H9 (cell line): ENCODE data around the gene ACACB. TPM values are rescaled to one million over a fixed set of nuclear protein-coding genes. Genes with fewer than 3 reads are reported as not detected.

Experiments used
- DNase-seq: peaks from one replicate; pipeline ENCODE4 v3.0.0-alpha.2; 2017
- H2AFZ ChIP-seq: one replicate; pipeline ENCODE4 v1.6.1; 2013; ENCODE audit warnings: mild to moderate bottlenecking, low read length, control low read depth, moderate library complexity
- H2AK5ac ChIP-seq: 2 replicates; pipeline ENCODE4 v1.6.1; 2013; ENCODE audit warnings: low read length, control low read depth, mixed read lengths; ENCODE audit not compliant: insufficient read length
- H2BK120ac ChIP-seq: one replicate; pipeline ENCODE4 v1.6.1; 2013; ENCODE audit warnings: low read depth, mild to moderate bottlenecking, low read length, control low read depth, inconsistent platforms; ENCODE audit not compliant: poor library complexity, severe bottlenecking
- H2BK12ac ChIP-seq: 2 replicates; pipeline ENCODE4 v1.6.1; 2013; ENCODE audit warnings: low read length, control low read depth, mixed read lengths, low read depth; ENCODE audit not compliant: insufficient read length
- H2BK15ac ChIP-seq: 2 replicates; pipeline ENCODE4 v1.6.1; 2013; ENCODE audit warnings: low read depth, low read length, control low read depth
- H2BK20ac ChIP-seq: one replicate; pipeline ENCODE4 v1.6.1; 2013; ENCODE audit warnings: low read depth, mild to moderate bottlenecking, low read length, control low read depth, inconsistent platforms; ENCODE audit not compliant: poor library complexity, severe bottlenecking
- H2BK5ac ChIP-seq: 2 replicates; pipeline ENCODE4 v1.6.1; 2013; ENCODE audit warnings: low read length, control low read depth, mixed read lengths; ENCODE audit not compliant: insufficient read length
- H3K14ac ChIP-seq: 2 replicates; pipeline ENCODE4 v1.6.1; 2013; ENCODE audit warnings: low read length, control low read depth; ENCODE audit not compliant: insufficient read depth
- H3K18ac ChIP-seq: 2 replicates; pipeline ENCODE4 v1.6.1; 2013; ENCODE audit warnings: low read depth, mild to moderate bottlenecking, mixed read lengths, low read length, control low read depth; ENCODE audit not compliant: insufficient read length
- H3K23ac ChIP-seq: 2 replicates; pipeline ENCODE4 v1.6.1; 2013; ENCODE audit warnings: low read length, control low read depth, mixed read lengths, low read depth; ENCODE audit not compliant: insufficient read length
- H3K23me2 ChIP-seq: 2 replicates; pipeline ENCODE4 v1.6.1; 2013; ENCODE audit warnings: low read depth, mild to moderate bottlenecking, mixed read lengths, low read length, control low read depth; ENCODE audit not compliant: insufficient read length, poor library complexity, severe bottlenecking
- H3K27ac ChIP-seq: 2 replicates; pipeline ENCODE4 v1.5.1; 2013; ENCODE audit warnings: low read length, control low read depth, mixed read lengths, low read depth; ENCODE audit not compliant: insufficient read length
- H3K27me3 ChIP-seq: 2 replicates; pipeline ENCODE4 v1.6.1; 2013; ENCODE audit warnings: low read length, control low read depth, inconsistent platforms; ENCODE audit not compliant: insufficient read depth
- H3K4ac ChIP-seq: 2 replicates; pipeline ENCODE4 v1.6.1; 2013; ENCODE audit warnings: low read depth, mild to moderate bottlenecking, control low read depth, inconsistent platforms, low read length, moderate library complexity
- H3K4me1 ChIP-seq: 2 replicates; pipeline ENCODE4 v1.6.1; 2013; ENCODE audit warnings: low read length, control low read depth, inconsistent platforms; ENCODE audit not compliant: insufficient read depth
- H3K4me2 ChIP-seq: 2 replicates; pipeline ENCODE4 v1.6.1; 2013; ENCODE audit warnings: low read length, control low read depth, mixed read lengths; ENCODE audit not compliant: insufficient read length, insufficient read depth
- H3K56ac ChIP-seq: 2 replicates; pipeline ENCODE4 v1.6.1; 2013; ENCODE audit warnings: low read depth, mild to moderate bottlenecking, mixed read lengths, low read length, control low read depth; ENCODE audit not compliant: insufficient read length
- H3K79me1 ChIP-seq: 2 replicates; pipeline ENCODE4 v1.6.1; 2013; ENCODE audit warnings: low read depth, mild to moderate bottlenecking, moderate library complexity, low read length, control low read depth, inconsistent platforms; ENCODE audit not compliant: insufficient read depth, poor library complexity, severe bottlenecking
- H3K79me2 ChIP-seq: 2 replicates; pipeline ENCODE4 v1.6.1; 2013; ENCODE audit warnings: low read length, control low read depth, inconsistent platforms; ENCODE audit not compliant: insufficient read depth
- H3K9ac ChIP-seq: 2 replicates; pipeline ENCODE4 v1.6.1; 2013; ENCODE audit warnings: low read length, control low read depth, mixed read lengths; ENCODE audit not compliant: insufficient read length; ENCODE audit errors: extremely low read depth
- H3K9me3 ChIP-seq: one replicate; pipeline ENCODE4 v1.6.1; 2013; ENCODE audit warnings: low read depth, low read length, inconsistent platforms; ENCODE audit not compliant: control insufficient read depth
- H3T11ph ChIP-seq: one replicate; pipeline ENCODE4 v1.6.1; 2013; ENCODE audit warnings: mild to moderate bottlenecking, low read length, control low read depth, inconsistent platforms
- H4K20me1 ChIP-seq: one replicate; pipeline ENCODE4 v1.6.1; 2013; ENCODE audit not compliant: control insufficient read depth, insufficient read length, insufficient read depth
- H4K5ac ChIP-seq: 2 replicates; pipeline ENCODE4 v1.6.1; 2013; ENCODE audit warnings: low read depth, mild to moderate bottlenecking, mixed read lengths, low read length, control low read depth; ENCODE audit not compliant: insufficient read length
- H4K8ac ChIP-seq: replicated peaks from 2 replicates; pipeline ENCODE4 v1.6.1; 2013; ENCODE audit warnings: low read length, control low read depth, mixed read lengths, low read depth; ENCODE audit not compliant: insufficient read length
- H4K91ac ChIP-seq: 2 replicates; pipeline ENCODE4 v1.6.1; 2013; ENCODE audit warnings: low read depth, mild to moderate bottlenecking, moderate library complexity, mixed read lengths, low read length, control low read depth; ENCODE audit not compliant: insufficient read length
- H3K27ac Mint-ChIP-seq, 3 experiments: 2 replicates in 2 of 3; 3 replicates in 1 of 3; pipeline ENCODE4 v1.8.0; 2020 to 2021; ENCODE audit warnings: mixed read lengths in 3 of 3, mild to moderate bottlenecking in 1 of 3, moderate library complexity in 1 of 3
- H3K27me3 Mint-ChIP-seq: 2 replicates; pipeline ENCODE4 v1.8.0; 2021; ENCODE audit warnings: low read depth, mild to moderate bottlenecking, moderate library complexity, mixed read lengths
- H3K36me3 Mint-ChIP-seq, 3 experiments: 2 replicates in 2 of 3; 3 replicates in 1 of 3; pipeline ENCODE4 v1.8.0; 2020 to 2021; ENCODE audit warnings: low read depth in 3 of 3, mixed read lengths in 3 of 3; ENCODE audit not compliant: insufficient read depth in 1 of 3
- H3K4me1 Mint-ChIP-seq, 2 experiments: 2 replicates each; pipeline ENCODE4 v1.8.0; 2020; ENCODE audit warnings: mixed read lengths in 2 of 2
- H3K4me3 Mint-ChIP-seq, 2 experiments: 2 replicates in 1 of 2; 3 replicates in 1 of 2; pipeline ENCODE4 v1.8.0; 2020 to 2021; ENCODE audit warnings: mild to moderate bottlenecking in 2 of 2, mixed read lengths in 2 of 2, moderate library complexity in 1 of 2
- H3K9me3 Mint-ChIP-seq, 2 experiments: 2 replicates in 1 of 2; 3 replicates in 1 of 2; pipeline ENCODE4 v1.8.0; 2020; ENCODE audit warnings: mild to moderate bottlenecking in 2 of 2, mixed read lengths in 2 of 2, moderate library complexity in 1 of 2
- WGBS: extraction: QIAGEN DNeasy Blood & Tissue Kit; methylation state at CpG from one replicate; pipeline ENCODE4 v1.1.7; 2013; ENCODE audit warnings: missing lambda C conversion rate, low lambda C conversion rate, mixed read lengths; ENCODE audit not compliant: insufficient read length; ENCODE audit errors: extremely low coverage; 5-methylcytosine and 5-hydroxymethylcytosine counted together
- total RNA-seq: library from RNA; stranded (reverse); gene quantifications from 2 replicates; pipeline ENCODE4 v1.2.1, GENCODE V29; 2021
- TF ChIP-seq, protein P1 (sequence below): fragments of 200-600 bp; sonication (generic); conservative IDR thresholded peaks from 3 replicates; pipeline ENCODE4 v1.8.0; 2021; ENCODE audit warnings: antibody characterized with exemption, mild to moderate bottlenecking

Gene ACACB
- total RNA-seq, 1 experiment from 2014 or later: 14.2 TPM

DNA sequence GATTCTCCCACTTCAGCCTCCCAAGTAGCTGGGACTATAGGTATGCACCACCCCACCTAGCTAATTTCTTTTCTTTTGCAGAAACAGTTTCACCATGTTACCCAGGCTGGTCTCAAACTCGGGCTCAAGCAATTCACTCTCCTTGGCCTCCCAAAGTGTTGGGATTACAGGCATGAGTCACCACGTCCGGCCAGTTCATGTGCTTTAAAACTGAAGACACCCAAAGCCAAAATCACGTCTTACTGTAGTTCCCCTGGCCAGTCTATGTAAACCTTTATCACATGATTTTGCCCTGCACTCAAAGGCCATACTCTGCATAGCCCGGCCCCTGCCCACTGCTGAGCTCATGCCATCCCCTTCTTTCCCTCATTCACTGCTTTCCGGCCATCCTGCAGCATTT lies 27.6 kb upstream of the ACACB start:
- Histone ChIP-seq H3K23ac (no peak overlapping the region), H3K18ac (no peak overlapping the region), H4K8ac (no peak overlapping the region), H3K79me1 (no peaks in the 10 kb centered on the region), H3K4ac (no peak overlapping the region), H4K91ac (no peak overlapping the region), H3K14ac (no peak overlapping the region), H3T11ph (no peak overlapping the region), H2AK5ac (no peak overlapping the region), H4K5ac (no peak overlapping the region), H3K23me2 (peaks cover 6% of the 10 kb centered on the region), H2AFZ (no peak overlapping the region), H3K4me2 (no peak overlapping the region), H2BK12ac (no peak overlapping the region), H2BK120ac (no peak overlapping the region), H2BK15ac (no peak overlapping the region), H4K20me1 (no peaks in the 10 kb centered on the region), H3K79me2 (no peaks in the 10 kb centered on the region), H3K4me1 (no peaks in the 10 kb centered on the region), H2BK20ac (no peak overlapping the region), H3K56ac (no peak overlapping the region), H3K27me3 (no peaks in the 10 kb centered on the region), H3K9me3 (no peaks in the 10 kb centered on the region), H3K27ac (no peak overlapping the region), H2BK5ac (no peak overlapping the region), H3K9ac (no peak overlapping the region)
- no CpG with 5 or more reads among the region's 6 CpGs for WGBS
- peak overlapping the region in 2 of 3 experiments; percentile 11 to 17; a peak in 4 of 7 replicates for H3K27ac Mint-ChIP-seq
- peaks cover 12 to 54% (median 47%) of the 10 kb centered on the region in 3 experiments for H3K36me3 Mint-ChIP-seq
- no peaks in the 10 kb centered on the region for H3K9me3 Mint-ChIP-seq
- DNase-seq: no peak
- H3K4me1 Mint-ChIP-seq: peaks cover 10 to 19% of the 10 kb centered on the region in 2 experiments; a peak in 2 of 4 replicates
- peaks cover 14% of the 10 kb centered on the region for H3K27me3 Mint-ChIP-seq
- H3K4me3 Mint-ChIP-seq: no peak overlapping the region; a peak in 1 of 5 replicates
- TF ChIP-seq, protein P1, sequence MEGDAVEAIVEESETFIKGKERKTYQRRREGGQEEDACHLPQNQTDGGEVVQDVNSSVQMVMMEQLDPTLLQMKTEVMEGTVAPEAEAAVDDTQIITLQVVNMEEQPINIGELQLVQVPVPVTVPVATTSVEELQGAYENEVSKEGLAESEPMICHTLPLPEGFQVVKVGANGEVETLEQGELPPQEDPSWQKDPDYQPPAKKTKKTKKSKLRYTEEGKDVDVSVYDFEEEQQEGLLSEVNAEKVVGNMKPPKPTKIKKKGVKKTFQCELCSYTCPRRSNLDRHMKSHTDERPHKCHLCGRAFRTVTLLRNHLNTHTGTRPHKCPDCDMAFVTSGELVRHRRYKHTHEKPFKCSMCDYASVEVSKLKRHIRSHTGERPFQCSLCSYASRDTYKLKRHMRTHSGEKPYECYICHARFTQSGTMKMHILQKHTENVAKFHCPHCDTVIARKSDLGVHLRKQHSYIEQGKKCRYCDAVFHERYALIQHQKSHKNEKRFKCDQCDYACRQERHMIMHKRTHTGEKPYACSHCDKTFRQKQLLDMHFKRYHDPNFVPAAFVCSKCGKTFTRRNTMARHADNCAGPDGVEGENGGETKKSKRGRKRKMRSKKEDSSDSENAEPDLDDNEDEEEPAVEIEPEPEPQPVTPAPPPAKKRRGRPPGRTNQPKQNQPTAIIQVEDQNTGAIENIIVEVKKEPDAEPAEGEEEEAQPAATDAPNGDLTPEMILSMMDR: no peak
